ENCODE results near the gene SNRNP25. TPM values are rescaled to one million over a fixed set of nuclear protein-coding genes. Genes with fewer than 3 reads are reported as not detected.
A peak's percentile ranks its signal among the peaks of the same experiment; 100 is the strongest.

SNRNP25 gene
- total and polyA plus RNA-seq, 4 donors, result 10.3 to 30.9 (median 20.9) TPM

DNA sequence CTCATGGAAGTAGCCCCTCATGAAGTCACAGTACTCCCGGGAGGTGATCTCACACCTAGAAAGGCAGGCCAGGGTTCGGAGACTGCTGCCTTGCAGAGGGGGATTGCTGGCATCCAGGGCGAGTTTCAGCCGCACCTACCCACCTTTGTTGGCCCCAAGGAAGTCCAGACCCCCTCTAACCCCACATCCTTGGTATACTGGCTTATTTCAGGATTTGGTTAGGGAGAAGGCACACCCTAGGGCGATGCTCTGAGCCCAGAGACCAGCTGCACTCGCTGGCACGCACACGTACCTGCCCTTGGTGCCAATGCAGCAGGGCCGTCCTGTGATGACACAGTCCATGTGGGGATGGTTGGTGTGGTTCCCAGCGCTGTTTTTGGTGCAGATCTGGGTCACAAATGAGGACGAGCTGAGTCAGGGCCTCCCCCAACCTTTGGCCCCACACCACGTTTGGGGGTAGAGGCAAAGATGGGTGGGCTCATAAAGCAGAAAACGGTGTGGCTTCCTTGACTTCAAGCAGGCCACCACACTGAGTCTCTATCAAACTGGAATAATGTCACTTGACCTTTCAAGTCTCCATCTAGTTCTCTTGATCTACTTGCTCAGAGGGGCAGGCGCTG lies 5.9 kb downstream of the SNRNP25 start:
- DNase-seq, result no peak
- Histone ChIP-seq H3K36me3 (ENCODE audit: control insufficient read depth in 4 of 4, insufficient read depth in 4 of 4, low read length in 4 of 4) (peaks cover 0 to 89% (median 30%) of the 10 kb centered on the region in 4 donors), H3K9me3 (ENCODE audit: control insufficient read depth in 4 of 4, insufficient read depth in 3 of 4, low read length in 3 of 4) (no peaks in the 10 kb centered on the region), H3K9ac (ENCODE audit: insufficient read depth in 1 of 2, low read length in 2 of 2) (no peak overlapping the region), H3K4me3 (no peak overlapping the region), H3K27ac (ENCODE audit: low read depth in 1 of 2, low read length in 1 of 2) (no peak overlapping the region), H3K27me3 (ENCODE audit: control insufficient read depth in 3 of 3, insufficient read depth in 3 of 3, low read length in 2 of 3) (no peaks in the 10 kb centered on the region), H3K4me1 (ENCODE audit: control insufficient read depth in 5 of 5, insufficient read depth in 5 of 5, low read length in 5 of 5) (peaks cover 0 to under 1% (median 0%) of the 10 kb centered on the region in 5 donors)
- no peak for ATAC-seq (ENCODE audit: insufficient read depth, low FRiP score)
- 89 to 94% methylated on average over 14 of the region's 14 CpGs for WGBS, 2 donors
- TF ChIP-seq, protein P1, sequence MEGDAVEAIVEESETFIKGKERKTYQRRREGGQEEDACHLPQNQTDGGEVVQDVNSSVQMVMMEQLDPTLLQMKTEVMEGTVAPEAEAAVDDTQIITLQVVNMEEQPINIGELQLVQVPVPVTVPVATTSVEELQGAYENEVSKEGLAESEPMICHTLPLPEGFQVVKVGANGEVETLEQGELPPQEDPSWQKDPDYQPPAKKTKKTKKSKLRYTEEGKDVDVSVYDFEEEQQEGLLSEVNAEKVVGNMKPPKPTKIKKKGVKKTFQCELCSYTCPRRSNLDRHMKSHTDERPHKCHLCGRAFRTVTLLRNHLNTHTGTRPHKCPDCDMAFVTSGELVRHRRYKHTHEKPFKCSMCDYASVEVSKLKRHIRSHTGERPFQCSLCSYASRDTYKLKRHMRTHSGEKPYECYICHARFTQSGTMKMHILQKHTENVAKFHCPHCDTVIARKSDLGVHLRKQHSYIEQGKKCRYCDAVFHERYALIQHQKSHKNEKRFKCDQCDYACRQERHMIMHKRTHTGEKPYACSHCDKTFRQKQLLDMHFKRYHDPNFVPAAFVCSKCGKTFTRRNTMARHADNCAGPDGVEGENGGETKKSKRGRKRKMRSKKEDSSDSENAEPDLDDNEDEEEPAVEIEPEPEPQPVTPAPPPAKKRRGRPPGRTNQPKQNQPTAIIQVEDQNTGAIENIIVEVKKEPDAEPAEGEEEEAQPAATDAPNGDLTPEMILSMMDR (IDR thresholded peaks at IDR 0.05; ENCODE audit: control extremely low read depth, extremely low read depth), result no peak

DNA sequence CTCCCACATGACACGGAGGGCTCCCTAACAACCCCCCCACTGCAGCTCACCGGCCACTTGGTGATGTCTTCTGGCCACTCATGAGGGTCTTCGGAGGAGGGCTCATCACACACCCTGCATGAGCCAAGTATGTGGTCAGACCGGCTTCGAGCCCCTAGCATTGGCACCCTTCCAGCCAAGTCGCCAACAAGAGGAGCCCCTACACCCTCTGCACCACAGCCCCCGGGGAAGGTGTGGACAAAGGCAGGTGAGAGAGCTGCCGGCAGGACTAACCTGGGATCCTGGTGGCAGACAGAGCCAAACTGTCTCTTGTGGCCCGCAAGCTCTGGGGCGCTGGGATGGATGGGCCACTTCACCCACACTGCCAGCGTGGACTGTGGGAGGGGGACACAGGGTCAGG lies 6.5 kb downstream of the SNRNP25 start:
- Histone ChIP-seq H3K9me3 (ENCODE audit: control insufficient read depth in 4 of 4, insufficient read depth in 3 of 4, low read length in 3 of 4) (no peaks in the 10 kb centered on the region), H3K9ac (ENCODE audit: insufficient read depth in 1 of 2, low read length in 2 of 2) (no peak overlapping the region), H3K4me1 (ENCODE audit: control insufficient read depth in 5 of 5, insufficient read depth in 5 of 5, low read length in 5 of 5) (no peaks in the 10 kb centered on the region), H3K27me3 (ENCODE audit: control insufficient read depth in 3 of 3, insufficient read depth in 3 of 3, low read length in 2 of 3) (no peaks in the 10 kb centered on the region), H3K36me3 (ENCODE audit: control insufficient read depth in 4 of 4, insufficient read depth in 4 of 4, low read length in 4 of 4) (peaks cover 0 to 92% (median 31%) of the 10 kb centered on the region in 4 donors), H3K27ac (ENCODE audit: low read depth in 1 of 2, low read length in 1 of 2) (no peak overlapping the region), H3K4me3 (no peak overlapping the region)
- TF ChIP-seq, protein P1 (IDR thresholded peaks at IDR 0.05; ENCODE audit: control extremely low read depth, extremely low read depth), result no peak
- no peak for ATAC-seq (ENCODE audit: insufficient read depth, low FRiP score)
- 83 to 85% methylated on average over 11 of the region's 11 CpGs for WGBS, 2 donors
- DNase-seq, result peak in 1 of 3 donors; percentile 59

DNA sequence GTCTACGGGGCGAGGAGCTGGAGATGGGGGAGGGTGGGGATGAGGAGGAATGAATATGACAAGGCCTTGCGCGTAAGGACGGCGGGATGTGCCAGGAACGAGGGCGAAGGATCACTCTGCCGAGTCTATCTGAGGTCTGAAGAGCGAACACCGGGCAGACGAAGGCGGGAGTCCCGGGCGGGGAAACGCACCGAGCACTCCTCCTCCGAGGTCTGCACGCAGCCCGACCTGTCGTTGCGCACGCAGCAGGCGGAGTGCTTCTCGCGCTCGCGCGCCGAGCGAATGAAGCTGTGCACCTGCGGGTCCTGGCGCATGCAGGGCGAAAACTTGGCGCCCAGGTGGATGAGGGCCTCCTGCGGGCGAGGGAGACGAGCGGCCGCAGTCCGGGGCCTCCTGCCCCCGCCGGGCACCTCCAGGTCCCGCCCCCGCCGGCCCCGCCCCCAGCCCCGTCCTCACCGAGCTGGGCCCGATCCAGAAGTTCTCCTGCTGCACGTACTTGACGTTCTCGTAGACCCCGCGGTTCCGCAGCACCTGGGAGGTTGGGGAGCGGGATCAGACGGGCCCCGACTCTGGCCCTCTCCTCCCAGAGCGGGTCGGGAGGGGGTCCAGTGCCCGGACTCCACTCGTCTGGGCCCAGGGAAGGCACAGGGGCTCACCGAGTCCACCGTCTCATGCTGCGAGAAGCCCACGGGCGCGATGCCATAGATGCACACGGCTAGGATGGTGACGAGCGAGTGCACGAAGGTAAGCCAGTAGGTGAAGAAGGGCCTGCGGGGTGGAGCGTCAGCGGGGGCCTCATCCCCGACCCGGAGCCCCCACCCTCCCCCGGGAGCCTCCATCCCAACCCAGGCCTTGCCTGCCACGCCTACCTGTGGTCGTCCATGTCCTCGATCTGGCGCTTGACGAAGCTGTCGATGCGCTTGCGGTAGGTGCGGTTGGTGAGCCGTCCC lies 7.6 kb downstream of the SNRNP25 start:
- no peaks in the 10 kb centered on the region for H3K9me3 ChIP-seq (ENCODE audit: control insufficient read depth in 4 of 4, insufficient read depth in 3 of 4, low read length in 3 of 4)
- WGBS, 2 donors, result 91% methylated on average over 89 of the region's 89 CpGs
- DNase-seq, result no peak

More for the DNA sequence above, 7.6 kb downstream of the SNRNP25 start:
- Histone ChIP-seq H3K9ac (ENCODE audit: insufficient read depth in 1 of 2, low read length in 2 of 2) (no peak overlapping the region), H3K4me1 (ENCODE audit: control insufficient read depth in 5 of 5, insufficient read depth in 5 of 5, low read length in 5 of 5) (peaks cover 0 to 6% (median 3%) of the 10 kb centered on the region in 5 donors), H3K27me3 (ENCODE audit: control insufficient read depth in 3 of 3, insufficient read depth in 3 of 3, low read length in 2 of 3) (no peaks in the 10 kb centered on the region), H3K4me3 (no peak overlapping the region), H3K36me3 (ENCODE audit: control insufficient read depth in 4 of 4, insufficient read depth in 4 of 4, low read length in 4 of 4) (peaks cover 0 to 83% (median 29%) of the 10 kb centered on the region in 4 donors), H3K27ac (ENCODE audit: low read depth in 1 of 2, low read length in 1 of 2) (no peak overlapping the region)
- no peak for ATAC-seq (ENCODE audit: insufficient read depth, low FRiP score)
- TF ChIP-seq, protein P1 (IDR thresholded peaks at IDR 0.05; ENCODE audit: control extremely low read depth, extremely low read depth), result no peak
